ENCODE measurements around the gene PRKCB. TPM values are rescaled to one million over a fixed set of nuclear protein-coding genes. Genes with fewer than 3 reads are reported as not detected.

PRKCB gene
- total RNA-seq, 1 experiment from 2014 or later: 0.89 TPM

GRCh38 chr16:23865853-23866252, 30.1 kb downstream of the PRKCB start:
- Histone ChIP-seq H4K20me1 (ENCODE audit: insufficient read depth) (no peaks in the 10 kb centered on the region), H3K9me2 (ENCODE audit: insufficient read depth) (no peaks in the 10 kb centered on the region), H3K36me3 (ENCODE audit: control insufficient read depth in 1 of 2, insufficient read depth in 2 of 2, low read length in 2 of 2) (no peaks in the 10 kb centered on the region), H3K9ac (ENCODE audit: low read length) (no peak overlapping the region), H3K4me3 (replicated peaks in 1 of 2; ENCODE audit: low read depth in 1 of 2, low read length in 2 of 2) (no peak overlapping the region), H2AFZ (ENCODE audit: low read depth, low read length, poor library complexity, severe bottlenecking) (no peak overlapping the region), H3K4me1 (ENCODE audit: control insufficient read depth in 1 of 2, insufficient read depth in 2 of 2, low read length in 2 of 2) (no peaks in the 10 kb centered on the region), H3K27me3 (ENCODE audit: insufficient read depth, low read length) (peaks cover 60% of the 10 kb centered on the region), H3K79me2 (ENCODE audit: insufficient read depth, low read length) (no peaks in the 10 kb centered on the region), H3K27ac (ENCODE audit: low read depth, low read length) (no peak overlapping the region), H3K9me3 (ENCODE audit: control insufficient read depth in 1 of 2, insufficient read depth in 1 of 2, low read depth in 1 of 2, low read length in 2 of 2) (no peaks in the 10 kb centered on the region), H3K4me2 (ENCODE audit: low read length) (no peak overlapping the region)
- no TSS peak for BruUV-seq (replicated peaks)
- no peak for DNase-seq (ENCODE audit: low read depth, low spot score)
- TF ChIP-seq SIN3A (IDR thresholded peaks at IDR 0.05; ENCODE audit: low read depth): no peak
- no peak for TF ChIP-seq ZBTB33 (IDR thresholded peaks at IDR 0.05; ENCODE audit: extremely low read depth, insufficient replicate concordance, low read length)
- no peak for TF ChIP-seq ELF1 (IDR thresholded peaks at IDR 0.05; ENCODE audit: borderline replicate concordance, low read depth)
- no peak for TF ChIP-seq CBX3 (IDR thresholded peaks at IDR 0.05; ENCODE audit: low read depth)
- TF ChIP-seq EZH2phosphoT487 (IDR thresholded peaks at IDR 0.05; ENCODE audit: borderline replicate concordance): no peak
- TF ChIP-seq FOSL1 (IDR thresholded peaks at IDR 0.05; ENCODE audit: low read depth): no peak
- no peak for TF ChIP-seq EZH2 (IDR thresholded peaks at IDR 0.05)
- TF ChIP-seq ATF3 (IDR thresholded peaks at IDR 0.05): no peak
- no peak for TF ChIP-seq TCF7L2 (IDR thresholded peaks at IDR 0.05; ENCODE audit: borderline replicate concordance, extremely low read depth, insufficient read depth, insufficient read length)
- no peak for TF ChIP-seq CTCF (IDR thresholded peaks at IDR 0.05 in 2 of 3, conservative IDR thresholded peaks at IDR 0.05 in 1 of 3; ENCODE audit: borderline replicate concordance in 1 of 3, insufficient read depth in 1 of 3, low read depth in 2 of 3, low read length in 2 of 3)
- no peak for TF ChIP-seq ZFX (IDR thresholded peaks at IDR 0.05)
- no peak for TF ChIP-seq CEBPB (IDR thresholded peaks at IDR 0.05; ENCODE audit: low read depth)
- no peak for TF ChIP-seq RAD21 (IDR thresholded peaks at IDR 0.05; ENCODE audit: low read depth)
- no peak for TF ChIP-seq JUND (IDR thresholded peaks at IDR 0.05)
- CTCF ChIA-PET: interaction anchor here (1.1 kb wide), 1 partner anchor 144 kb away, joined by 3 read pairs; no protein-coding TSS in a partner anchor
- POLR2A ChIA-PET: no interaction called here
- intact Hi-C loops (cut with micrococcal nuclease): no loop called here
- RAD21 ChIA-PET (ENCODE audit: low non-redundant PET in 1 of 2, low total read pairs in 2 of 2, uncharacterized antibody in 2 of 2, unreplicated experiment in 2 of 2): no interaction called here
- no peak for ATAC-seq

Measured in HCT116 (cell line).